ENCODE measurements around the gene UFM1. TPM values are rescaled to one million over a fixed set of nuclear protein-coding genes. Genes with fewer than 3 reads are reported as not detected.
"Not testable (repeated sequence)": the region's sequence is repeated elsewhere in the genome, so short reads cannot be mapped to it uniquely, and the experiment has no call there.

The UFM1 gene
- total RNA-seq, 2 experiments from 2014 or later, result 68.7 to 70.3 TPM

DNA sequence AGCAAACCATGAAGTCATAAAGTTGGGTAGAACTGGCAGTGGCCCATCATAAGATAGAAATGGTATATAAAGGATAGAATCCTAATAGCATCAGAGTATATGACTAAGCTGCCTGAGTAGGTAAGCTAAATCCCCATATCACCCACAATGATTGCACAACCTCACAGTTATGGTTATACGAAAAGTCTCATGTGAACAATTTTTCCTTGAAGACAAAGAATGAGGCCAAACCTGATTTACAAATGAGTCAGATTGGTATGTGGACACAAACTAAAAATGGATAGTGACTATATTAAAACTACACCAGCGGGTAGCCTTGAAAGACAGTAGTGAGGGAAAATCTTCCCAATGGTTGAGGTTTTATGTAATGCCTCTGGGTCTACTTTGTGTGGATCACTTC, 40.9 kb upstream of the UFM1 start:
- intact Hi-C loops (cut with DNase I, micrococcal nuclease), result no loop called here
- H3K4me3 Mint-ChIP-seq, result no peak overlapping the region
- H3K27ac Mint-ChIP-seq, result no peak overlapping the region
- POLR2A ChIA-PET, result no interaction called here
- H3K27me3 Mint-ChIP-seq, result peaks cover 5% of the 10 kb centered on the region
- ATAC-seq (ENCODE audit: poor library complexity) (no peak), DNase-seq (no peak)
- Histone ChIP-seq H3K27me3 (ENCODE audit: control insufficient read depth in 1 of 2, insufficient read depth in 2 of 2, low read length in 2 of 2) (no peaks in the 10 kb centered on the region), H3K4me1 (ENCODE audit: insufficient read depth, low read length) (no peaks in the 10 kb centered on the region), H3K36me3 (ENCODE audit: insufficient read depth, low read length) (no peaks in the 10 kb centered on the region), H3K27ac (ENCODE audit: low read depth in 1 of 2, low read length in 2 of 2) (no peak overlapping the region), H3K4me3 (ENCODE audit: low read length) (no peak overlapping the region), H3K9me3 (ENCODE audit: control insufficient read depth in 1 of 2, insufficient read depth in 1 of 2, low read length in 2 of 2) (no peaks in the 10 kb centered on the region)
- no peaks in the 10 kb centered on the region for H3K4me1 Mint-ChIP-seq (ENCODE audit: low read depth)
- TF ChIP-seq CTCF (IDR thresholded peaks at IDR 0.05), result no peak
- no peaks in the 10 kb centered on the region for H3K36me3 Mint-ChIP-seq (ENCODE audit: low read depth)
- CTCF ChIA-PET, result no interaction called here
- no peaks in the 10 kb centered on the region for H3K9me3 Mint-ChIP-seq

GRCh38 chr13:38309397-38309796, 40.3 kb upstream of the UFM1 start:
- Mint-ChIP-seq H3K4me1 (ENCODE audit: low read depth) (no peaks in the 10 kb centered on the region), H3K9me3 (no peaks in the 10 kb centered on the region), H3K36me3 (ENCODE audit: low read depth) (no peaks in the 10 kb centered on the region), H3K27ac (no peak overlapping the region), H3K4me3 (no peak overlapping the region), H3K27me3 (peaks cover 5% of the 10 kb centered on the region)
- ATAC-seq (ENCODE audit: poor library complexity), result no peak
- no peaks in the 10 kb centered on the region for H3K4me1 ChIP-seq (ENCODE audit: insufficient read depth, low read length)
- ChIA-PET POLR2A (no interaction called here), CTCF (no interaction called here)
- no peaks in the 10 kb centered on the region for H3K9me3 ChIP-seq (ENCODE audit: control insufficient read depth in 1 of 2, insufficient read depth in 1 of 2, low read length in 2 of 2)
- TF ChIP-seq CTCF (IDR thresholded peaks at IDR 0.05), result no peak
- H3K27ac ChIP-seq (ENCODE audit: low read depth in 1 of 2, low read length in 2 of 2), result no peak overlapping the region
- H3K27me3 ChIP-seq (ENCODE audit: control insufficient read depth in 1 of 2, insufficient read depth in 2 of 2, low read length in 2 of 2), result no peaks in the 10 kb centered on the region
- no peak overlapping the region for H3K4me3 ChIP-seq (ENCODE audit: low read length)
- DNase-seq, result no peak
- H3K36me3 ChIP-seq (ENCODE audit: insufficient read depth, low read length), result no peaks in the 10 kb centered on the region
- intact Hi-C loops (cut with DNase I, micrococcal nuclease), result no loop called here

GRCh38 chr13:38311175-38311574, 38.5 kb upstream of the UFM1 start:
- H3K4me1 ChIP-seq (ENCODE audit: insufficient read depth, low read length); H3K9me3 Mint-ChIP-seq; H3K36me3 ChIP-seq (ENCODE audit: insufficient read depth, low read length); H3K4me1 Mint-ChIP-seq (ENCODE audit: low read depth); H3K4me3 ChIP-seq (ENCODE audit: low read length); H3K27me3 ChIP-seq (ENCODE audit: control insufficient read depth in 1 of 2, insufficient read depth in 2 of 2, low read length in 2 of 2); CTCF ChIA-PET; H3K27ac Mint-ChIP-seq; intact Hi-C loops (cut with DNase I, micrococcal nuclease); ATAC-seq (ENCODE audit: poor library complexity); H3K27me3 Mint-ChIP-seq; H3K9me3 ChIP-seq (ENCODE audit: control insufficient read depth in 1 of 2, insufficient read depth in 1 of 2, low read length in 2 of 2); H3K27ac ChIP-seq (ENCODE audit: low read depth in 1 of 2, low read length in 2 of 2); POLR2A ChIA-PET; H3K36me3 Mint-ChIP-seq (ENCODE audit: low read depth); H3K4me3 Mint-ChIP-seq; DNase-seq: not testable (repeated sequence)

- no peak overlapping the region for H3K4me3 ChIP-seq (ENCODE audit: low read length)
- no peaks in the 10 kb centered on the region for H3K27me3 ChIP-seq (ENCODE audit: control insufficient read depth in 1 of 2, insufficient read depth in 2 of 2, low read length in 2 of 2)
- H3K4me3 Mint-ChIP-seq, result no peak overlapping the region
- peaks cover 2% of the 10 kb centered on the region for H3K9me3 Mint-ChIP-seq
- no peaks in the 10 kb centered on the region for H3K4me1 ChIP-seq (ENCODE audit: insufficient read depth, low read length)
- no peaks in the 10 kb centered on the region for H3K36me3 ChIP-seq (ENCODE audit: insufficient read depth, low read length)
- no peaks in the 10 kb centered on the region for H3K36me3 Mint-ChIP-seq (ENCODE audit: low read depth)
- H3K27me3 Mint-ChIP-seq, result peaks cover 19% of the 10 kb centered on the region
- no peak overlapping the region for H3K27ac Mint-ChIP-seq
- H3K27ac ChIP-seq (ENCODE audit: low read depth in 1 of 2, low read length in 2 of 2), result no peak overlapping the region
- H3K4me1 Mint-ChIP-seq (ENCODE audit: low read depth), result no peaks in the 10 kb centered on the region
- no peak for TF ChIP-seq CTCF (IDR thresholded peaks at IDR 0.05)
- no peak for DNase-seq
- no peak for ATAC-seq (ENCODE audit: poor library complexity)
- intact Hi-C loops (cut with DNase I, micrococcal nuclease), result no loop called here
- H3K9me3 ChIP-seq (ENCODE audit: control insufficient read depth in 1 of 2, insufficient read depth in 1 of 2, low read length in 2 of 2), result no peaks in the 10 kb centered on the region
- ChIA-PET POLR2A (no interaction called here), CTCF (no interaction called here)
Observed at GRCh38 chr13:38316129-38316528, 33.5 kb upstream of the UFM1 start.

All from CD4-positive, alpha-beta T cell (primary cell).